Panc1 (cell line): Measurements from ENCODE around the gene CLCN2. TPM values are rescaled to one million over a fixed set of nuclear protein-coding genes. Genes with fewer than 3 reads are reported as not detected.

Experiments used
- ATAC-seq: fragments of 200-7000 bp; cut with Tn5 transposase; 2 replicates; pipeline ENCODE4 v1.9.1; 2020; ENCODE audit warnings: mild to moderate bottlenecking, moderate library complexity
- BruUV-seq: library from RNA; stranded (reverse); fragments of 400-500 nt; replicated peaks from 2 replicates; lab custom pipeline; 2021; lab: Mats Ljungman, UMichigan
- CTCF ChIA-PET: fragments of 300-600 bp; sonication (Branson Sonifier 250); formaldehyde crosslinking; loops from one replicate; lab custom pipeline; 2022; ENCODE audit warnings: antibody characterized with exemption; lab: Charles Lee
- POLR2A ChIA-PET: fragments of 300-600 bp; sonication (Branson Sonifier 250); formaldehyde crosslinking; loops from one replicate; lab custom pipeline; 2022; ENCODE audit warnings: antibody characterized with exemption; lab: Charles Lee
- DNase-seq: peaks from one replicate; pipeline ENCODE4 v3.0.0-alpha.2; 2010; ENCODE audit warnings: low read depth, low spot score
- H3K27ac ChIP-seq: 2 replicates; pipeline ENCODE4 v1.5.1; 2011; ENCODE audit warnings: mild to moderate bottlenecking, low read length, inconsistent platforms
- H3K27me3 ChIP-seq: fragments of 200-500 bp; sonication (Bioruptor generic); 2 replicates; pipeline ENCODE4 v1.6.0; 2014; ENCODE audit warnings: low read length, inconsistent platforms; ENCODE audit not compliant: control insufficient read depth, insufficient read depth
- H3K36me3 ChIP-seq: fragments of 200-500 bp; sonication (Bioruptor generic); 2 replicates; pipeline ENCODE4 v1.5.1; 2014; ENCODE audit warnings: inconsistent platforms, mild to moderate bottlenecking, low read length, moderate library complexity; ENCODE audit not compliant: control insufficient read depth, insufficient read depth
- H3K4me1 ChIP-seq: 2 replicates; pipeline ENCODE4 v1.5.1; 2011; ENCODE audit warnings: inconsistent platforms, mild to moderate bottlenecking, low read length, moderate library complexity; ENCODE audit not compliant: control insufficient read depth, insufficient read depth
- H3K4me3 ChIP-seq, 2 experiments: 2 replicates each; pipeline ENCODE4 v1.5.1; 2011 to 2012; ENCODE audit warnings: low read depth in 2 of 2, low read length in 2 of 2, mild to moderate bottlenecking in 2 of 2, inconsistent platforms in 1 of 2, moderate library complexity in 1 of 2
- H3K9me3 ChIP-seq: fragments of 200-500 bp; sonication (Bioruptor generic); 2 replicates; pipeline ENCODE4 v1.5.1; 2014; ENCODE audit warnings: low read depth, mild to moderate bottlenecking, inconsistent platforms, low read length, moderate library complexity; ENCODE audit not compliant: control insufficient read depth, insufficient read depth
- CTCF ChIP-seq: fragments of 450-650 bp; IDR thresholded peaks from 2 replicates; pipeline ENCODE4 v1.5.1; 2017; ENCODE audit warnings: mild to moderate bottlenecking
- POLR2AphosphoS5 ChIP-seq: IDR thresholded peaks from 2 replicates; pipeline ENCODE4 v1.6.1; 2012; ENCODE audit warnings: mild to moderate bottlenecking, low read depth, low read length, moderate library complexity
- REST ChIP-seq, 2 experiments: IDR thresholded peaks; 2 replicates each; pipeline ENCODE4 v1.6.1; 2011 to 2012; ENCODE audit warnings: low read depth in 2 of 2, control low read depth in 1 of 2, low read length in 1 of 2, mild to moderate bottlenecking in 1 of 2, moderate library complexity in 1 of 2; ENCODE audit not compliant: insufficient read depth in 1 of 2
- SIN3A ChIP-seq: IDR thresholded peaks from 2 replicates; pipeline ENCODE4 v1.6.1; 2012; ENCODE audit warnings: low read depth, mild to moderate bottlenecking, low read length, moderate library complexity, borderline replicate concordance; ENCODE audit not compliant: insufficient read depth
- TCF7L2 ChIP-seq: IDR thresholded peaks from 2 replicates; pipeline ENCODE4 v1.6.1; 2011; ENCODE audit warnings: mild to moderate bottlenecking, low read depth, low read length, inconsistent platforms
- in situ Hi-C: cut with HindIII; loops from 2 replicates; pipeline ENCODE4 v1.10.0; 2016; ENCODE audit warnings: low sequenced_read_pairs, low pct_unique_long_range_greater_than_20kb
- intact Hi-C: fragments of 100-400 bp; cut with micrococcal nuclease; formaldehyde crosslinking; loops from one replicate; pipeline ENCODE4 v1.10.0; 2022; ENCODE audit not compliant: unreplicated experiment
- total RNA-seq: library from RNA; stranded (reverse); gene quantifications from one replicate; pipeline ENCODE4 v1.2.1, GENCODE V29; 2021; ENCODE audit not compliant: unreplicated experiment

Gene CLCN2
- total RNA-seq, 1 experiment from 2014 or later, result 22.5 TPM

- BruUV-seq, result no TSS peak
- ChIA-PET POLR2A (no interaction called here), CTCF (no interaction called here)
- peaks cover 77% of the 10 kb centered on the region for H3K36me3 ChIP-seq
- TF ChIP-seq POLR2AphosphoS5 (no peak), TCF7L2 (no peak), CTCF (no peak), REST (IDR thresholded peaks at IDR 0.05; ENCODE audit: insufficient read depth in 1 of 2, low read depth in 2 of 2, low read length in 1 of 2) (no peak), SIN3A (no peak)
- intact Hi-C loops, result no loop called here
- DNase-seq (no peak), ATAC-seq (no peak)
- H3K27ac ChIP-seq, result no peak overlapping the region
- no peak overlapping the region for H3K4me3 ChIP-seq
- no peaks in the 10 kb centered on the region for H3K9me3 ChIP-seq
- in situ Hi-C loops, result no loop called here
- H3K27me3 ChIP-seq, result no peaks in the 10 kb centered on the region
- peaks cover 1% of the 10 kb centered on the region; the same call in 1 of the 2 replicates for H3K4me1 ChIP-seq
These were observed 35.6 kb downstream of the CLCN2 start for GRCh38 chr3:184325715-184326369.

- no peak for TF ChIP-seq TCF7L2
- no peak for TF ChIP-seq REST (IDR thresholded peaks at IDR 0.05; ENCODE audit: insufficient read depth in 1 of 2, low read depth in 2 of 2, low read length in 1 of 2)
- TF ChIP-seq CTCF, result no peak
- no peak for TF ChIP-seq POLR2AphosphoS5
- no peak for TF ChIP-seq SIN3A
- Histone ChIP-seq H3K27ac (no peak overlapping the region), H3K27me3 (no peaks in the 10 kb centered on the region), H3K4me3 (no peak overlapping the region), H3K9me3 (no peaks in the 10 kb centered on the region), H3K4me1 (peaks cover 7% of the 10 kb centered on the region), H3K36me3 (peaks cover 82% of the 10 kb centered on the region)
- ChIA-PET POLR2A (no interaction called here), CTCF (no interaction called here)
- BruUV-seq, result TSS peak; percentile 20
- DNase-seq, result no peak
- ATAC-seq, result no peak
- intact Hi-C loops (no loop called here), in situ Hi-C loops (no loop called here)
These were observed 36.1 kb downstream of the CLCN2 start for GRCh38 chr3:184325269-184325668.
